Breast epithelium (tissue), 4 donors: ENCODE data around the gene NSMCE1. TPM values are rescaled to one million over a fixed set of nuclear protein-coding genes. Genes with fewer than 3 reads are reported as not detected.
"Not testable (repeated sequence)": the region's sequence is repeated elsewhere in the genome, so short reads cannot be mapped to it uniquely, and the experiment has no call there.

Experiments
- DNase-seq, 2 donors: peaks; one replicate each; pipeline ENCODE4 v3.0.0-alpha.2; 2019; ENCODE audit warnings: low spot score in 2 of 2
- H3K27ac ChIP-seq, 2 donors: fragments of 200-600 bp; sonication (generic) in 1 of 2; one replicate each; pipeline ENCODE4 v1.5.1; 2016 to 2019; ENCODE audit warnings: mild to moderate bottlenecking in 1 of 2
- H3K27me3 ChIP-seq, 2 donors: fragments of 200-600 bp; sonication (generic) in 1 of 2; one replicate each; pipeline versions ENCODE4 v1.5.1 to v1.6.0; 2017 to 2019; ENCODE audit warnings: control low read depth in 1 of 2, mild to moderate bottlenecking in 1 of 2
- H3K36me3 ChIP-seq: fragments of 200-600 bp; one replicate; pipeline ENCODE4 v1.5.1; 2019
- H3K4me1 ChIP-seq, 2 donors: fragments of 200-600 bp; sonication (generic); one replicate each; pipeline ENCODE4 v1.5.1; 2016 to 2019; ENCODE audit warnings: control low read depth in 1 of 2
- H3K4me3 ChIP-seq, 3 donors: fragments of 200-600 bp; sonication (generic); 1 replicate in 2 of 3; 2 replicates in 1 of 3; pipeline ENCODE4 v1.5.1; 2016 to 2019; ENCODE audit warnings: mild to moderate bottlenecking in 3 of 3, moderate library complexity in 2 of 3
- H3K9me3 ChIP-seq, 2 donors: fragments of 200-600 bp; sonication (generic) in 1 of 2; one replicate each; pipeline ENCODE4 v1.5.1; 2016 to 2019; ENCODE audit warnings: control low read depth in 1 of 2
- POLR2A ChIP-seq: fragments of 450-650 bp; IDR thresholded peaks from one replicate; pipeline ENCODE4 v1.6.1; 2016; ENCODE audit warnings: antibody characterized with exemption, mild to moderate bottlenecking, moderate library complexity
- POLR2AphosphoS5 ChIP-seq, 3 donors: sonication (generic); formaldehyde crosslinking; IDR thresholded peaks; one replicate each; pipeline ENCODE4 v1.6.1; 2017; ENCODE audit warnings: antibody characterized with exemption in 3 of 3
- intact Hi-C: fragments of 100-400 bp; cut with DNase I; formaldehyde crosslinking; loops from one replicate; pipeline ENCODE4 v1.15.1; 2023; ENCODE audit warnings: low total_unique reads
- total RNA-seq, 3 donors: library from RNA; depleted of rRNA; stranded (reverse); fragments of >200 nt; gene quantifications; one replicate each; pipeline ENCODE4 v1.1.0, GENCODE V29; 2016
- TF ChIP-seq, protein P1 (sequence below), 3 donors: fragments of 450-650 bp; IDR thresholded peaks; one replicate each; pipeline ENCODE4 v1.5.1; 2016 to 2017; ENCODE audit warnings: antibody characterized with exemption in 3 of 3, mild to moderate bottlenecking in 3 of 3, moderate library complexity in 3 of 3

Gene NSMCE1
- total RNA-seq, 3 donors from 2014 or later, result 32.4 to 54.6 (median 51.8) TPM

DNA sequence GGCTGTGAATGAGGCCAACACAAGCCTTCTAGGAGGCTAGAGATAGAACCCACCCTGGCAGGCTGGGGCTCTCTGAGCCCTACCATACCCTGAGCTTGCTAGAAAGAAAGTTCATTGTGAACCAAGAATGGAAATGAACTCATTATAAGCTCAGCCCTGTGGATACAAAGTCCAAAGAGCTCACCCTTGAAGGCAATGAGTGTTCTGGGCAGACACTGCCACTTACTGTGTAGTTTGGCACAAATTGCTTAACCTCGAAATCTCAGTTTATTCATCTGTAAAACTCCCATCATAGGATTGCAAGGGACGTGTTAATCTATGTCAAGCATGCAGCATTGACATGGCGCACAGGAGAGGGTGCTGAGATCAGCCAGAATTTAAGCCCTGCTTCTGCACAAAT lies 59.8 kb downstream of the NSMCE1 start:
- no peak overlapping the region for H3K27ac ChIP-seq
- TF ChIP-seq POLR2A (no peak), POLR2AphosphoS5 (IDR thresholded peaks at IDR 0.05) (no peak)
- TF ChIP-seq, protein P1, sequence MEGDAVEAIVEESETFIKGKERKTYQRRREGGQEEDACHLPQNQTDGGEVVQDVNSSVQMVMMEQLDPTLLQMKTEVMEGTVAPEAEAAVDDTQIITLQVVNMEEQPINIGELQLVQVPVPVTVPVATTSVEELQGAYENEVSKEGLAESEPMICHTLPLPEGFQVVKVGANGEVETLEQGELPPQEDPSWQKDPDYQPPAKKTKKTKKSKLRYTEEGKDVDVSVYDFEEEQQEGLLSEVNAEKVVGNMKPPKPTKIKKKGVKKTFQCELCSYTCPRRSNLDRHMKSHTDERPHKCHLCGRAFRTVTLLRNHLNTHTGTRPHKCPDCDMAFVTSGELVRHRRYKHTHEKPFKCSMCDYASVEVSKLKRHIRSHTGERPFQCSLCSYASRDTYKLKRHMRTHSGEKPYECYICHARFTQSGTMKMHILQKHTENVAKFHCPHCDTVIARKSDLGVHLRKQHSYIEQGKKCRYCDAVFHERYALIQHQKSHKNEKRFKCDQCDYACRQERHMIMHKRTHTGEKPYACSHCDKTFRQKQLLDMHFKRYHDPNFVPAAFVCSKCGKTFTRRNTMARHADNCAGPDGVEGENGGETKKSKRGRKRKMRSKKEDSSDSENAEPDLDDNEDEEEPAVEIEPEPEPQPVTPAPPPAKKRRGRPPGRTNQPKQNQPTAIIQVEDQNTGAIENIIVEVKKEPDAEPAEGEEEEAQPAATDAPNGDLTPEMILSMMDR (IDR thresholded peaks at IDR 0.05), result no peak

DNA sequence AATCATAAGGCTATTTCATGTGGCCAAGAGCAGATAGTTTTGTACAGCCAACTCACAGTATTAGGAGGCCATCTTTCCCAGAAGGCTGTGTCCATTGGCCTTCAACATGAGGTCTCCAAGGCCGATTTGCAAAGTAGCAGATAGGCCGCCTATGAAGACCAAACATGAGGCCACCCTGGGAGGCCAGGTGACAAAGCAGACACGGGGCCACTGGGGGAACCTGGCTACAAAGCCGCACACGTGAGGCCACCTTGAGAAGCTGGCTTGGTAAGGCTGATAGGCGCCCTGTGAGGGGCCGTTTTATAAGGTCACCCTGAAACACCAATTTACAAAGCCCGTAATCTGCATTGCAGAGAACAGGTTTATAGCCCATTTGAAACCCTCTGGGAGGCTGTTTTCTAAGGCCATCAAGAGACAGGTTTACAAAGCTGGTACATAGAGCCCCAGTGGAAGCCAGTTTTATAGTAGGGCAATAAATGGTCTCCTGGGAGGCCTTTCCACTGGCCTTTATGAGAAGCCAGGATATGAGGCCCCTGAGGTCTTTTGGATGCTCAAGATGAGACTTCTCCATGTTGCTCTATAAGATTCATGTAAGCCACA lies 60.4 kb downstream of the NSMCE1 start:
- Histone ChIP-seq H3K4me1 (peaks cover 0 to 7% of the 10 kb centered on the region in 2 donors), H3K4me3 (no peak overlapping the region), H3K27me3 (no peaks in the 10 kb centered on the region), H3K9me3 (no peaks in the 10 kb centered on the region), H3K27ac (no peak overlapping the region), H3K36me3 (no peaks in the 10 kb centered on the region)
- no peak for DNase-seq
- TF ChIP-seq, protein P1 (IDR thresholded peaks at IDR 0.05), result no peak
- TF ChIP-seq POLR2AphosphoS5 (IDR thresholded peaks at IDR 0.05), result no peak
- TF ChIP-seq POLR2A, result no peak
- intact Hi-C loops, result no loop called here

More for the DNA sequence above, 59.8 kb downstream of the NSMCE1 start:
- DNase-seq, result no peak
- Histone ChIP-seq H3K36me3 (no peaks in the 10 kb centered on the region), H3K27me3 (no peaks in the 10 kb centered on the region), H3K4me3 (no peak overlapping the region), H3K9me3 (no peaks in the 10 kb centered on the region), H3K4me1 (peaks cover 0 to 7% of the 10 kb centered on the region in 2 donors)
- intact Hi-C loops, result no loop called here

DNA sequence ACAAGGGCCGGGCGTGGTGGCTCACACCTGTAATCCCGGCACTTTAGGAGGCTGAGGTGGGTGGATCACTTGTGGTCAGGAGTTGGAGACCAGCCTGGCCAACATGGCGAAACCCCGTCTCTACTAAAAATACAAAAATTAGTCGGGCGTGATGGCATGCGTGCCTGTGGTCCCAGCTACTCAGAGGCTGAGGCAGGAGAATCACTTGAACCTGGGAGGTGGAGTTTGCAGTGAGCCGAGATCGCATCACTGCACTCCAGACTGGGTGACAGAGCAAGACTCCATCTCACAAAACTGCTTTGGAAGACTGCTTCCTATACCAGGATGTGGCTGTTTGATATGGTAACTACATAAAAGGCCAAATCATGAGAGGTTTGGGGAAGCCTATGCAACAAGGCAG lies 61.5 kb downstream of the NSMCE1 start:
- H3K9me3 ChIP-seq, H3K36me3 ChIP-seq, H3K4me3 ChIP-seq, H3K27me3 ChIP-seq, H3K27ac ChIP-seq, intact Hi-C loops, DNase-seq, H3K4me1 ChIP-seq: not testable (repeated sequence)

DNA sequence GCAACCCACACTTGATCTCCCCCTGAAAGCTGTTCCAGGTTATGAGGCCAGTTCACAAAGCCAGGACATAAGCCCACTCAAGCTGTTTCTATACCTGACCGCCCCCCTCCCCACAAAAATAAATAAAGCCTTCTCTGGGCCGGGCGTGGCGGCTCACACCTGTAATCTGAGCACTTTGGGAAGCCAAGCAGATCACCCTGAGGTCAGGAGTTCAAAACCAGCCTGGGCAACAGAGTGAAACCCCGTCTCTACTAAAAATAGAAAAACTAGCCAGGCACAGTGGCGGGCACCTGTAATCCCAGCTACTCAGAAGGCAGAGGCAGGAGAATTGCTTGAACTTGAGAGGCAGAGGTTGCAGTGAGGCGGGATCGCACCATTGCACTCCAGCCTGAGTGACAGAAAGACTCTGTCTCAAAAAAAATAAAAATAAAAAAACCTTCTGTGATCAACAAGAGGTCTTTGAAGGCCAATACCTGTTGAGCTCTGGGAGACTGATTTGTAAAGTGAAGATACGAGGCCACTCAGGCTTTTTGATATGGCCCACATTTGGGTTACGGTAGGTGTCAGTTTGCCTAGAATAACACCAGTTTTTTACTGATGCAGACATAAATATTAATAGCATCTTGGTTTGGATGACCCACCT lies 63.0 kb downstream of the NSMCE1 start:
- no peak overlapping the region for H3K4me3 ChIP-seq
- H3K36me3 ChIP-seq, result no peaks in the 10 kb centered on the region
- no peak for DNase-seq
- no peak overlapping the region for H3K27ac ChIP-seq
- intact Hi-C loops, result no loop called here
- H3K4me1 ChIP-seq, result peaks cover 0 to 7% of the 10 kb centered on the region in 2 donors
- TF ChIP-seq, protein P1 (IDR thresholded peaks at IDR 0.05), result no peak
- no peak for TF ChIP-seq POLR2AphosphoS5 (IDR thresholded peaks at IDR 0.05)
- no peak for TF ChIP-seq POLR2A
- H3K27me3 ChIP-seq, result no peaks in the 10 kb centered on the region
- no peaks in the 10 kb centered on the region for H3K9me3 ChIP-seq

DNA sequence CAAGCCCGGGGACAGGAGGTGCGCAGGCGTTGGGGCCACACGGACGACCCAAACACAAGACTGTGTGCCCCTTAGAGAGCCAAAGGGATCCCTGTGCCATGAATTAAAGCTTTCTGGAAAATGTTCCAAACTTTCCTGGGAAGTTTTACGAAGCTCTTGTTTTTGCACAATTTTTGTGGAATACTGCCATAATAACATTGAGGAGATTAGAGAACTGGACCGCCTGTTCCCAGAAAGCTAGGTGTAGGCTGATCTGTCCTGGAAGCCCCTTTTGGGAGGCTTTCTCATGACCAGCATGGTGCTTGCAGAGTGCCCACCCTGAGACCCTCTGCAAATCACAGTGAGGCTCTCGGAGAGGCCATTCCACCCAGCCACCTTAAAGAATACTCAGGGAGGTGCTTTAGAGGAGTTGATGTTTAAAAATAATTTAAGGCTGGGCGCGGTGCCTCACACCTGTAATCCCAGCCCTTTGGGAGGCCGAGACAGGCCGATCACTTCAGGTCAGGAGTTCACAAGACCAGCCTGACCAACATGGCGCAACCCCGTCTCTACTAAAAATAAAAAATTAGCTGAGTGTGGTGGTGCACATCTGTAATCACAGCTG lies 64.2 kb downstream of the NSMCE1 start:
- H3K9me3 ChIP-seq, result no peaks in the 10 kb centered on the region

More for the DNA sequence above, 64.2 kb downstream of the NSMCE1 start:
- H3K36me3 ChIP-seq, result no peaks in the 10 kb centered on the region
- TF ChIP-seq POLR2A, result no peak
- TF ChIP-seq, protein P1 (IDR thresholded peaks at IDR 0.05), result no peak
- no peak for TF ChIP-seq POLR2AphosphoS5 (IDR thresholded peaks at IDR 0.05)
- intact Hi-C loops, result no loop called here
- H3K4me3 ChIP-seq, result peak overlapping the region; percentile 67 to 85 (median 73)
- DNase-seq, result no peak
- peaks cover 0 to 7% of the 10 kb centered on the region in 2 donors for H3K4me1 ChIP-seq
- peak overlapping the region; percentile 95 to 99 for H3K27ac ChIP-seq
- H3K27me3 ChIP-seq, result no peaks in the 10 kb centered on the region
